ENCODE data around the gene NHLRC3.
"Not testable (repeated sequence)": the region's sequence is repeated elsewhere in the genome, so short reads cannot be mapped to it uniquely, and the experiment has no call there.

The NHLRC3 gene

GRCh38 chr13:39054112-39054511 is 15.9 kb downstream of the NHLRC3 start:
- no peak overlapping the region for H3K4me3 ChIP-seq (ENCODE audit: low read depth, low read length)
- TF ChIP-seq CTCF (IDR thresholded peaks at IDR 0.05; ENCODE audit: low read depth, low read length, missing control alignments): no peak
- DNase-seq (ENCODE audit: low read depth): no peak

DNA sequence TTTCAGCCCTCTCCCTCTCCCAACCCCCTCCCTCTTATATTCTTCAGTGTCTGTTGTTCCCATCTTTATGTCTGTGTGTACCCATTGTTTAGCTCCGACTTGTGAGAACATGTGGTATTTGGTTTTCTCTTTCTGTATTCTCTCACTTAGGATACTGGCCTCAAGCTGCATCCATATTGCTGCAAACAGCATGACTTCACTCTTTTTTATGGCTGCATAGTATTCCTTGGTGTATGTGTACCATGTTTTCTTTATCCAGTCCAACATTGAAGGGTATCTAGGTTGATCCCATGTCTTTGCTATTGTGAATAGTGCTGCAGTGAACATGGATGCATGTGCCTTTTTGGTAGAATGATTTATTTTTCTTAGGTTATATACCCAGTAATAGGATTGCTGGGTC is 17.8 kb downstream of the NHLRC3 start:
- H3K4me3 ChIP-seq (ENCODE audit: low read depth, low read length): no peak overlapping the region
- no peak for TF ChIP-seq CTCF (IDR thresholded peaks at IDR 0.05; ENCODE audit: low read depth, low read length, missing control alignments)
- no peak for DNase-seq (ENCODE audit: low read depth)

DNA sequence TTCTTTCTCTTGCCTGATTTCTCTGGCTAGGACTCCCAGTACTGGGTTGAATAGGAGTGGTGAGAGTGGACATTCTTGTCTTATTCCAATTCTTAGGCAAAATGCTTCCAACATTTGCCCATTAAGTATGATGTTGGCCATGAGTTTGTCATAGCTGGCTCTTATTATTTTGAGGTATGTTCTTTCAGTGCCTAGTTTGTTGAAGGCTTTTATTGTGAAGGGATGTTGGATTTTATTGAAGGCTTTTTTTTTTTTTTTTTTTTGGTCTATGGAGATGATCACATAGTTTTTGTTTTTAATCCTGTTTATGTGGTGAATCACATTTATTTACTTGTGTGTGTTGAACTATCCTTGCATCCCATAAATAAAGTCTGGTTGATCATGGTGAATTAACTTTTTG is 19.8 kb downstream of the NHLRC3 start:
- DNase-seq (ENCODE audit: low read depth): no peak
- TF ChIP-seq CTCF (IDR thresholded peaks at IDR 0.05; ENCODE audit: low read depth, low read length, missing control alignments): no peak

DNA sequence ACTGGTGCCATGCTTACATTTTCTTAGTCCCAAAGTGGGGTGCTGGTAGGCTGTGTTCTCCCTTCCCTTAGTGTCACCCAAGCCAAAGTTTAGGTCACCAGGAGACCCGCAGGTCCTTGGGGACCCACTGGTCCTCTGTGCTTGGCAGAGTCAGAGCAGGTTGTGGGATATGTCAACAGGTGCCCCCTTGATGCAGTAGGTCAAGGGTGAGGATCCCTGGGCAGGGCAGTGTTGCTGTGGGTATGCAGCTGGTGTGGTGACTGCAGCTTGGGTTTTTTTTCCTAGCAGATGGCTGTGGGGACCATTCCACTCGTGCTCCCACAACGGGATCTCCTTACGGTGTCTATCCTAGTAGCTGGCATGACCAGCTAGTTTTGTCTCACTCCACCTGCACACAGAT is 23.7 kb downstream of the NHLRC3 start:
- no peak for TF ChIP-seq CTCF (IDR thresholded peaks at IDR 0.05; ENCODE audit: low read depth, low read length, missing control alignments)
- H3K4me3 ChIP-seq (ENCODE audit: low read depth, low read length): no peak overlapping the region
- no peak for DNase-seq (ENCODE audit: low read depth)

More for the DNA sequence above, 19.8 kb downstream of the NHLRC3 start:
- no peak overlapping the region for H3K4me3 ChIP-seq (ENCODE audit: low read depth, low read length)

GRCh38 chr13:39072842-39073241 is 34.6 kb downstream of the NHLRC3 start:
- no peak for DNase-seq (ENCODE audit: low read depth)
- no peak for TF ChIP-seq CTCF (IDR thresholded peaks at IDR 0.05; ENCODE audit: low read depth, low read length, missing control alignments)

DNA sequence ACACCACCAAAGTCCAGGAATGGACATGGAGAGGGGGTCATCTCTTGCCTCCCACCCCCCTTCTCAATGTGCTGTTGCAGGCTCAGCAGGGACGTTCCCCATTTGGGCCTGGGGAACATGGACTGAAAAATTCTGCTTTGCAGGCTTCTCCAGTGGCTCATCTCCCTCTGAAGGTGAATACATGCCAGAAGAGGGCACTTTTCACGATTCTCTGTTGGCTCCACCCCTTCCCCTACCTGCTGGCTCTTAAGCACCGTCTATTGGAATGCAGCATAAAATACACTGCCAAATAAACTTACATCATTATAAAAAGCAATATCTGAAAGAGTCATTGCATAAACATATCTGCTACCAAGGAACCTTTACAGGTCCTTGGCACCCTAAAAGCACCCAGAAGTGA is 35.7 kb downstream of the NHLRC3 start:
- DNase-seq (ENCODE audit: low read depth): no peak
- no peak for TF ChIP-seq CTCF (IDR thresholded peaks at IDR 0.05; ENCODE audit: low read depth, low read length, missing control alignments)

More at GRCh38 chr13:39072842-39073241, 34.6 kb downstream of the NHLRC3 start:
- no peak overlapping the region for H3K4me3 ChIP-seq (ENCODE audit: low read depth, low read length)

DNA sequence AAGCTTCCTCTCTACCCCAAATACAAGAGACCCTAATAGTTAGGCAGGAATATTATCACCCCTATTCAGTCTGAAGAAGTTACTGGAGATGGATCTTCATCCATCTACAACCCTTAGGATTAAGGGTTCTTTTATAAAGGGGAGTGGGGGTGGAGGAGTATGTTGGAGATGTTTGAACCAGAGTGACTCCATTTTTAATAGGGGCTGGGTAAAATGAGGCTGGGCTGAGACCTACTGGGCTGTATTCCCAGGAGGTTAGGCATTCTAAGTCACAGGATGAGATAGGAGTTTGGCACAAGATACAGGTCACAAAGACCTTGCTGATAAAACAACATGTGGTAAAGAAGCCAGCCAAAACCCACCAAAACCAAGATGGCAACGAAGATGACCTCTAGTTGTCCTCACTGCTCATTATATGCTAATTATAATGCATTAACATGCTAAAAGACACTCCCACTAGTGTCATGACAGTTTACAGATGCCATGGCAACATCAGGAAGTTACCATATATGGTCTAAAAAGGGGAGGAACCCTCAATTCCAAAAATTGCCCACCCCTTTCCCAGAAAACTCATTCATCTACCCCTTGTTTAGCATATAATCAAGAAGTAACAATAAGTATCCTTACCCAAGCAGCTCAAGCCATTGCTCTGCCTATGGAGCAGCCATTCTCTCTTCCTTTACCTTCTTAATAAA is 48.1 kb downstream of the NHLRC3 start:
- H3K4me3 ChIP-seq (ENCODE audit: low read depth, low read length); DNase-seq (ENCODE audit: low read depth): not testable (repeated sequence)

More for the DNA sequence above, 35.7 kb downstream of the NHLRC3 start:
- no peak overlapping the region for H3K4me3 ChIP-seq (ENCODE audit: low read depth, low read length)

All from GM12864 (cell line).